Stimulated activated CD4-positive, alpha-beta T cell treated with anti-CD3 and anti-CD28 coated beads, Interleukin-4, amount 100 ng/mL, for 48 hours (primary cell): ENCODE data around the gene C1orf94.
"Not testable (repeated sequence)": the region's sequence is repeated elsewhere in the genome, so short reads cannot be mapped to it uniquely, and the experiment has no call there.

Experiments
- DNase-seq, 2 donors: peaks; one replicate each; pipeline ENCODE4 v3.0.0-alpha.2; 2020; ENCODE audit warnings: low read depth in 2 of 2

The C1orf94 gene

GRCh38 chr1:34163792-34164731, 12.6 kb upstream of the C1orf94 start:
- no peak for DNase-seq

GRCh38 chr1:34164771-34165391, 11.8 kb upstream of the C1orf94 start, which contains the start of gene CSMD2:
CSMD2 (minus strand) TSS chr1:34165230; CDS start chr1:34165097, 133 bp downstream.
- DNase-seq: no peak

DNA sequence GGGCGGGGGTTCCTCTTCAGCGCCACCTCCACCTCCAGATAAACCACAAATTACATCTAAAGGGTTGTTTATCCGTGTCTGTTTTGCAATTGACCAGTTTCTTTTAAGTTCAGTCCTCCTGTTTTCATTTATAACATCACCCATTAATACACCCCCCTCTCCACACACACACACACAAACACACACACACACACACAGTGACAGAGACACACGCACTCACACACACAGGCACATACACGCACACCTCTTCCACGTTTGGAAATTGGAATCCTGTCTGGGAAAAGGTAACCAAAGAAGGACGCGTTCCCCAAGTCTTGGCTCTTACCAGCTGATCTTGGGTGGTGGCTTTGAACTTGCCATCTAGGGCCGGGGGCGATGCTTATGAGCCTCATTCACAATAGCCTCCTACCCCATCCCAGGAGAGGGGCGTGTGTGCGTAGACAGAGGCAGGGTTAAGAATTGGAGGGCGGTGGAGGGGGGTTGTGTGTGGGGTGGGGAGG, 11.2 kb upstream of the C1orf94 start:
- no peak for DNase-seq

GRCh38 chr1:34166191-34166624, 10.5 kb upstream of the C1orf94 start:
- DNase-seq: no peak

GRCh38 chr1:34166625-34167361, 9.9 kb upstream of the C1orf94 start:
- DNase-seq: no peak

DNA sequence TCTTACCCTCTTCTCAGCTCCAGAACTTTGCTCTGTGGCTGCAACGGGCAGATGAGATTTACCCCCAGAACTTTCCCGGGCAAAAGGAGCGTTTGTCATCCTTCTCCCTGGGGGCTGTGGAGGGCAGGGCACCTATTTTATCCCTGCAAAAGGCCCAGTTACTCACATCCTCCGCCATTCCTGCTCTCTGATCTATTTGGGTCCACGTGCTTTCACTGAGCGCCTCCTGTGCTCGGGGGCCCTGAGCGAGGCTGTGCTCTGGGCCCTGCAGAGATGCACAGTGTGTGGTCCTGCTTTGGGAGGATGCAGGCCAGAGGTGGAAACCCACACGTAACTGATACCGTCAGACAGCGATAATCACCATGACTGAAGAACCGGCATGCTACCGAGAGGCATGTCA, 9.3 kb upstream of the C1orf94 start:
- DNase-seq: no peak

DNA sequence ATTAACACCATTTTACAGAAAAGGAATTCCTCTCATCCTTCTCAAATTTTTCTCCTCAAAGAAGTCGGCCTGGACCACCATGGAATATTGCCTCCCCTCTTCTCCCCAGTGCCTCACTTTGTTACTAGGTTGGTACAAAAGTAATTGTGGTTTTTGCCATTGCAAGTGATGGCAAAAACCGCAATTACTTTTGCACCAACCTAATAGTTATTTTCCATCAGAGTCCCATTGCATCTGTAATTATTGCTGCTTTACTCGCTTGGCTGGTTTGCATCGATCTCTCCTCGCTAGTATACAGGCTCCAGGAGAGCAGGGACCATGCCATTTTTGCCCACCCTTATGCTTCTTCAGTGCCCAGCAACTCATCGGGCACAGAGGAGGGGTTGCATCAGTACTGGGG, 963 bp upstream of the C1orf94 start:
- DNase-seq: no peak

DNA sequence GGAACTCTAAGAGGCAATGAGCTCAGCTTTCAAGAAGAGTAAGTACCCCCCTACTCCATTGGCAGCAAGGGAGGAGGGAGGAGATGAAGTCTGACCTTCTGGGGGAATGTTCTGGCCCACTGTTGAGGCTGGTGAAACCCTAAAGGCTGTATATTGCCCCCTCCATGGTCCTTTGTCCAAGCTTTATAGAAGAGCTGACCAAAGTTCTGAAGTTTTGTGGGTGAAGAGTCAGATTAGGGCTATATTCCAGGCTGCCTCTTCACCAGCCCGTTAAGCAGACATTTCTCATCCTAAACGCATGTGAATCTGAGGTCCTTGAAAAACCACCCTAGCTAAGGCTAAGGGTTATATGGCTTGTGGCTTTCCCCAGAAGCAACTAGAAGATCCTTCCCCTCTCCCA, 1.4 kb downstream of the C1orf94 start:
- no peak for DNase-seq

DNA sequence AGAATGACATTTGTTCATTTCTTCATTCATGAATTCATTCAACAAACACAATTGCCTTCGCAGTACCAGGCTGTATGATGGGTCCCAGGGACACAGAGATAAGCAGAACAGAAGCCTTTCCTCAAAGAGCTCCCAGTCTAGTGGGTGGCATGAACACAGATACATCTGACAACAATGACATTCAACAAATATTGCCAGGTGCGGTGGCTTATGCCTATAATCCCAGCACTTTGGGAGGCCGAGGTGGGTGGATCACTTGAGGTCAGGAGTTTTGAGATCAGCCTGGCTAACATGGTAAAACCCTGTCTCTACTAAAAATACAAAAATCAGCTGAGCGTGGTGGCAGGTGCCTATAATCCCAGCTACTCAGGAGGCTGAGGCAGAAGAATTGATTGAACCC, 6.7 kb downstream of the C1orf94 start:
- DNase-seq: not testable (repeated sequence)

DNA sequence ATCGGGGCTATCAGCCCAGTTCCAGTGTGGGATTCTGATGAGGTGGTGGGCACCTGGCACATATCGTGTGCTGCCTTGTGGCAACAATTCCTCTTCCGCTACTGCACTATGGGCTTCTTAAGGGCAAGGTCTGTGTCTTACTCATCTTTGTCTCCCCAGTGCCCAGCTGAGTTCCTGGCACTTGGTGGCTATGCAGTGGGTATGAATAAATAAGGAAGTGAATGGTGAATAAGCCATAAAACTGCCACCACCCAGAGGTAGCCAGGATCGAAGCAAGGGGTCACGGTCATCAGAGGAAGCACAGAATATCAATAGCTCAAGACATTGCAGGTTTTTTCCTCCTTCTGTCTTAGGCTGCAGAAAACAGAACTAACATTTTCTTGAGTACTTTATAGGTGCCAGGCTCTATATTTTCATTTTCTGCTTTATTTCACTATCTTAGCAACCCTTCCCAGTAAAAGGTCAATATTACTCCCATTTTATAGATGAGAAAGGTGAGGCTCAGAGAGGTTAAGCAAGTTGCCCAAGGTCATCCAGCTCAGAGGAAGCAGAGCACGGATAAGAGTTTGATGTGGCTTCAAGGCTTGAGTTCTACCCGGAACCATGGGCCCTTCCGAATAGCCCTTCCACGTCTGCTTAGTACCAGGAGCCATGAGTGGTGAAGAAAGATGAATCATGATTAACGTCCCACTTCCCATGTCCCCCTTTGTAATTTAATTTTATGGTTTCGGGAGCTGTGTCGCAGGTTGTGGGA, 10.2 kb downstream of the C1orf94 start:
- DNase-seq: no peak

DNA sequence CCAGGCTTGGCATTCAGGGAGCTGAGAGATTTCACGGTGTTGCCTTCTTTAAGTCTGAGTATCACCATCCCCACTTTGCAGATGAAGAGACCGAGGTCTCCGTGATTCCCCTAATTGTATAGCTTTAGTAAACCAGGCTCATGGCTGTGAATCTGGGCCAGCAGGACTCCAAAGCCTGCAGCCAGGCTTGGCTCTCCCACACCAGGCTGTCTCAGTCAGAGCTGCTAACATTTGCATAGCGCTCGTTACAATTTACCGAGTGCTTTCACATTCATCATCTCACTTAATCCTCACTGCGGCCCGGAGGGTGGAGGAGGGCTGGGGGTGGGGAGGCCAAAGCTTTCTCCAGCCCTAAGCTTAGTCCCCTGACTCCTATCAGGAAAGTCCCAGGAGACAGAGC, 11.7 kb downstream of the C1orf94 start:
- no peak for DNase-seq

- no peak for DNase-seq
Measured at GRCh38 chr1:34188985-34189384, 12.3 kb downstream of the C1orf94 start.

GRCh38 chr1:34190692-34191091, 14.0 kb downstream of the C1orf94 start:
- DNase-seq: no peak

- DNase-seq: no peak
Measured at GRCh38 chr1:34192621-34193020, 15.9 kb downstream of the C1orf94 start.

GRCh38 chr1:34199927-34200326, 23.2 kb downstream of the C1orf94 start:
- peak in 1 of 2 donors; percentile 3 for DNase-seq

DNA sequence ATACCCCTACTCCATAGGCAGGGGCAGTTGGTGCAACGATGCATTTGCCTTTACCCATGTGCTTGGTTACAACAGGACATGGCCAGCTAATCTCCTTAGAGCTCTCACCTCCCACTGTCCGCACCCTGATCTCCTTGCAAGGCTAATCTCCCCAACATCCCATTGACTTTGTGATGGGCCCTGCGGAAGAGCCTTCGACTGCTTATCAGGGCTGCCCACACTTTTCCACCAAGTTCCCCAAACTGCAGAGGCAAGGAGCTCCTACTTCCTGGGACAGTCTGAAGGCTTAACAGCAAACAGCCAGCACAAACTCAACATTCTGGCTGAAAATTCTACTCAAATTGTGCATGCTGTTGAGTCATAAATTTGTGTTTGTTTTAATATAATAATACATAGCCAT, 36.0 kb downstream of the C1orf94 start:
- no peak for DNase-seq

DNA sequence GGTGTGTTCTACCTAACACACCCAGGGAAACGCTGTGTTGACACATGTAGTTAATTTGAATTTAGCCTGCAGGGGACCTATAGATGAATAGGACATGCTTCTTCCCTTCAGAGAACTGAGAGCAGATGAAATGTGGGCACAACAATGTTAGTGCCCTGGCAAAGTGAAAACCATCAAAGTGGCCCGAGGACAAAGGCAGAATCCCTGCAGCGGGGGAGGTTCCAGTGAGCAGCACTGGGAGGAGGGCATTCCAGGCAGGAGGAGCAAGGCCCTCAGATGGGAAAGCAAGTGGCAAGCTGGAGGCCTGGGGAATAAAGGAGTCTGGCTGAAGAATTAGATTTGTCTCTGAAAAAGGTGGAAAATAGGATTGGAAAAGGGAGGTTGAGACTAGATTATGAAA, 37.2 kb downstream of the C1orf94 start:
- no peak for DNase-seq

GRCh38 chr1:34231441-34231840, 54.7 kb downstream of the C1orf94 start:
- DNase-seq: no peak

DNA sequence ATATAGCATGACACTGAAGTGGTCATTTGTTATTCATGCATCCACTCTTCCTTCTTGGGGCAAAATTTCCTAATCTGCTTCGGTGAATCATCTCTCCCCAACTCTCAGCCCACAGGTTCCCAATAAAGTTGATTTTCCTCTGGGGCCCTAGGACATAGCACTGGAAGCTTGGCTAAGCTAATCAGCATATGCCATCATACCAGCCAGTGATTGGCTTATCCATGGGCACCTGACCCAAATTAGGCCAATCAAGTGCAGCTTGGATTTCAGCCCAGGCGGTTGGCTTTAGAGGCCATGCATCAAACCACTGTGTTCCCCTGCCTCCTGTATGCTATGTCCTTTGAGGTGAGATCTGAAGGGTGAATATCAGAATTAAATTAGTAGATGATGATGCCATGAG, 58.9 kb downstream of the C1orf94 start:
- no peak for DNase-seq

GRCh38 chr1:34236089-34236488, 59.4 kb downstream of the C1orf94 start:
- DNase-seq: no peak

DNA sequence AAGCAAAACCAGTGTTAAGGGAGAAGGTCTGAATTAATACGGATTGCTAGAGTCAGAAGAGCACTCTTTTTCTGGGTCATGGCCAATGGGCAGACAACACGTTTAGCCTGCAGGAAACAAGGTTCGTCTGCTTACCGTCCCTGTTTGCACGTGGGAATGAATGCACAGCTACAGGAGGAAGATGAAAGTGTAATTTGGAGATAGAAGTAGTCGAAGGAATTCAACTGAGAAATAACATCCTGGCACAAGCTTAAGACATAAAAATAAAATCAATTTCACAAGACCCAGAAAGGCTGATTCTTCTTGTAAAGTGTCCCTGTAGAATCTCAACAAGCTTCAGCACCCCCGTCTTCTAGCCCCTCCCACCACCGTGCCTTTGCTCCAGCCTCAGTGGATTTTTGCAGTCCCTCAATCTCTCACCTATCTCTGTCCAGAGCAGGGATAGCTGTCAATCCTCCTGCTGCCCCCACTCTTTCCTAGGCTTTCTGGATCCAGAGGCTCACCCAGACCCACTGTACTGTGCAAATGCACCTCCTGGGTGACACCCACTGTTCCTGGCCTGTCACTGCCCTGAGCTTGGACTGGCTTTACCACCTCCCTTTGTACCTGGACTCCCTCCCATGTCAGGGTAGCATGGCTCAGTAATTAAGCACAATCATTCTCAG, 60.6 kb downstream of the C1orf94 start:
- DNase-seq: no peak
